HG02763 (cell line): ENCODE results near the gene MGAT5.
A peak's percentile ranks its signal among the peaks of the same experiment; 100 is the strongest.

Experiments used
- ATAC-seq: cut with Tn5 transposase; IDR thresholded peaks from one replicate; pipeline ENCODE4 v1.9.1; 2021; ENCODE audit warnings: mild to moderate bottlenecking, moderate library complexity; ENCODE audit not compliant: unreplicated experiment

Gene MGAT5

GRCh38 chr2:134386310-134386709 lies 132.4 kb downstream of the MGAT5 start:
- ATAC-seq, result no peak

DNA sequence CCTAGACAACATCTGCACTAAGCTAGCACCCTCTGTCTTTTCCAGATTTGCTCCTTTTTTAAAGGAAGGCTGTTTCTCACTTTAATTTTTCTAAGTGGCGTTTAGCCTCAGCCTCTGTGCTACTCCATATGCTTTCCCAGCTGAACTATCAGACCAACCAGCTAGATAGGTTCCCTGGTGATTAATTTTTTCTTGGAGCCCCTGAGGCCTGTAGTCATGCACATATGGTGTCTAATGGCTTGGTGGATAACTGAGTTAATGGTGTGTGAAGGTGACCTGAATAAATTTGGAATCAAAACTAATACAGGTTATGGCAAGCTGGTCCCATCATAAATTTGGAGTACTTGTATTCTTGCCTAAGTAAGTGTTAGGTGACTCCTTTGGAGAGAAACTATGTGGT lies 135.5 kb downstream of the MGAT5 start:
- ATAC-seq, result no peak

DNA sequence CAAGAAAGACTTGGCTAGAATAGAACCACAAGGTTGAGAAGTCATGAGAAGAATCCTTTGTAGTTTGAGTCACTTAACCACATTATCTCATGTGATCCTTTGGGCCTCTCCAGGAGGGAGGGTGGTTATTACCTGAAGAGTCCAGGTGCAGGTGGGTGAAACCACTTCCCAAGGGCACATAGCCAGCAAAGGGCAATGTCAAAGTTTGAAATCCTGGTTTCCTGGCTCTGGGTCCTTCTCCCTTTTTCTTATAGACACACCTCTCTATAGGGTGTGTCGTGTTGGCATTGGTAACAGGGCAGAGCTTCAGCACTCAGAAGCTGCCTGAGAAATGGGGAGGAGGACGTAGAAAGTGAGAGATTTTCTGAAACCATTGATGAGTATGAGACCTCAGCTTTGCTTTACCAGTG lies 137.9 kb downstream of the MGAT5 start:
- peak; percentile 78 for ATAC-seq

- ATAC-seq, result no peak
Measured at GRCh38 chr2:134392442-134393074, 138.7 kb downstream of the MGAT5 start.

DNA sequence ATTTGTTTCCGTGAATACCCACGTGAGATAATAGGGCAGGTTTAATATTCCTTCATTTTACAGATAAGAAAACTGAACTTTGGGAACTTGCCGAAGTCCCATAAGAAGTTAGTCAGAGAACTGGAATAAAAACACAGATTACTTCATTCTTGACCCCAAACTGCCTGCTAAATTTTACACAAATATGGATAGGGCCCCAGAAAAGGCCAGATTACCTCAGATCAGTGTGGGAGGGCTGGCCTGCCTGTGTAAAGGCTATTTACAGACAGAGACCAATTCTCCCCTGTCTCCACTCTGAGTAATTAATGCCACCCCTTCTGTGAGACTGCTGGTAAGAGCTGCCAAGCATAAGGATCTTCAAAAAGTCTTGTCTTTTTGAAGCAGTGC lies 139.2 kb downstream of the MGAT5 start:
- no peak for ATAC-seq

DNA sequence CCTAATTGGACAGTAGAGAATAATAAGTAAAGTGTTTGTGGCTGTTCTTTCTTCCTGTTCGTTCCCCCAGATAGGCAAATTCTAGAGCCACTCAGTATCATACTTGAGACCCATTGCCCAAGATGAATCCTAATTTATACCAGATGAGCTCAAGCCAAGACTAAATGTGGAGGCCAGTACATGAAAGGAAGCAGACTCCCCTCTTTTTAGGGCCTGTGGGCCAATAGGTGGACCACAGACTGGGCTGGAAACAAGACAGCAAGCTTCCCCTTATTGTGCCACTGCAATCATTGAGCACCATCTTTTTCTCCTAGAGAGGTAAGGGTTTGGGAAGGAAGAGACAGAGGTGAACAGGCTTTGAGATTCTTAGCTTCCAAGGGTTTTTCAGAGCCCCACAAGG lies 141.9 kb downstream of the MGAT5 start:
- no peak for ATAC-seq

DNA sequence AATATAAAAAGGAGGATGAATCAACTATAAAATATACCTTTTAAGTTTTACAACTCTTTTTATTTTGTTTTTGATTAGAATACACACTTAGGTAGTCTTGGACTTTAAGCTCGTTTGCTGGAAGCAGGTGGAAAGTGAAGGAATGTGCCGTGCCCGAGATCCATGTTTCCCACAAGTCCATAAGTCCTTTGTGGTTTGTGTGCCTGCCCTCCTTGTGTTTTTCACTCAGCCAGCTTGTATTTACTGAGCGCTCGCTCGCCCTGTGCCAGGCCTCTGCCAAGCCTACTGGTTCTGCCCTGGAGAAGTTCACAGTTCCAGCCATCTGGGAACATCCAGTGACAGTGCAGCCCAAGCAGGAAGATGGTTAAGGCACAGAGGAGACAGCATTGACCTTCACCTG lies 142.6 kb downstream of the MGAT5 start:
- no peak for ATAC-seq

GRCh38 chr2:134397146-134397896 lies 143.4 kb downstream of the MGAT5 start:
- no peak for ATAC-seq

DNA sequence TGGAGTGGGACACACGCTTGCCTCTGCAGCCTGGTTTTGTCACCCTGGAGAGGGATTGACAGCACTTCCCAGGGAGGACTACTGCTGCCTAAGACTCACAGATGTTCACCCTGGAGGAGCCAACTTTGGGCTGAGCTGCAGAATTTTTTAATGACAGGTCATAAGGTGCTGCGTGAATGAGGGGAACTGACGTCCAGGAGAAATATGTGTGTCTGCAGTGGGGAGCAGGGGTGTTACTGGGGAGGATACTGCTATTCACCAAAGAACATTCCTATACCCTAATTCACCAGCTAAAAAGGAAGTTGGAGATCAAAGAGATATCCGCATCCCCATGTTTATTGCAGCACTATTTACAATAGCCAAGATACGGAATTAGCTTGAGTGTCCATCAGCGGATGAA lies 144.4 kb downstream of the MGAT5 start:
- ATAC-seq, result no peak

DNA sequence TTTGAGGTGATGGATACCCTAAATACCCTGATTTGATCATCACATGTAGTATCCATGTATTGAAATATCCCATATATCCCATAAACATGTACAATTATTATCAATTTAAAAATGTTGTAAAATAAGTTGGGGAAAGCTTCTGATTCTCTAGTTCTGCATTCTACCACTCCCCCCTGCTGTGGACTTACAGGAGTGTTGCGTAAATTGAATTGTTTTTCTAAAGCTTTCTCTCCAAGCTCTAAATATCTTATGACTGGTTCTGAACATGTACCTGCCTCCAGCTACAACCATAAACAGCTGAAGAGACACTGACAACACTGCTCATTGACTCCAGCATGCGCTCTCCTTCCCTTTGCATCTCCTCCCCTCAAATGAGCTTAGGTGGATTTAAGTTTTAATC lies 145.2 kb downstream of the MGAT5 start:
- ATAC-seq, result no peak

GRCh38 chr2:134401081-134401497 lies 147.2 kb downstream of the MGAT5 start:
- ATAC-seq, result no peak

DNA sequence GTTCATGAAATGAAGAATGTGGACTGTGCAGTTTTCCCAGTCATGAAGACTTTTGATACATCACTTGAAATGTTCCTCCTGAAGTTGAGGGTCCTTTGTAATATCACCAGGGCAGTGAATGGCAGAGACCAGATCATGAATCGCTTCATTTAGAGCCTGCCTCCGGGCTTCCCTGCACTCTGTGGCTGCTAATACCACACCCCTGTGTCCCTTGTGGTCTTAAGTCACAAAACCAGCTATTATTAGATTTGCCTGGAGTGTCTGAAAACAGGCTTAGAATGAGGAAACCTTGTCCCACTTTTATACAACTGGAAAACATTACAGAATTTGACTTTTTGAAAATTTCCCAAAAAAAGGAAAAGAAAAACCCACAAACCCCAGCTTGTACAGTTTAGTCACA lies 147.9 kb downstream of the MGAT5 start:
- ATAC-seq, result no peak

DNA sequence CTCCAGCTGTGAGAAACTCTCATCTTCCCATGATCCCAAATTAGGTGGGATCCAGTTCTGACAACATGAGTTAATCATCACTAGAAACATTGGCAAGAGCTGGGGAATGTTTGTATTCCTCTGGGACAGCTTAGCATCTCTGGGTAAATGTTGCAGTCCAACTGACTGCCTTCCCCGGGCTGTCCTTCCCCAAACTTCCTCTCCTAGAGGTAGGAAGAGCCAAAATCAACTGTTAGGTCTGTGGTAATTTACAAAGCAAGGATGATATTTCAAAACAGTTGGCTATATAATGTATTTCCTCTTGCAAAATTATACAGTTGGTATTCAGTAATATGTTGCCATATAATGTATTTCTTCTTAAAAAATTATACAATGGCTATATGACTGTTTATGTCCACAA lies 148.5 kb downstream of the MGAT5 start:
- no peak for ATAC-seq

DNA sequence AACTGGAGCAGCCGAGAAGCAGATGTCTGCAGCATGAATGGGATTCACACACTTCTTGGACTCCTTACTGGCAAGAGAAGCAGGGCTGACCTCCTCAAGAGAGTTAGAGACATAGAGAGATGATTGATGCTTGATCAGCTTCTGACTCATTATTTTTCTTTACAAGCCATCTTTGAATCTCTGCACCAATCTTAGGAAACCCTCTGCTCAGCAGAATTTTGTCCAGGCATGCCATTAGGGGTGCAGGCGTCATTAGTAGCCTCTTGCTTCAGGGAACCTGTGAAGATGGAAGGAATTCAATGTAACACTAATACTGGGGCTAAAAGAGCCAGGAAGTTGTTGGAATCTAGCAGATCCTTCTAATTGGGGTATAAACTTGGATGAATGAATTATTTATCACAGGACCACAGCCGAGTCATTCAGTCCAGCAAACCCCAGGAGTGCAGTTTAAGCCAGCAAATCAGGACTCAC lies 151.8 kb downstream of the MGAT5 start:
- ATAC-seq, result no peak

DNA sequence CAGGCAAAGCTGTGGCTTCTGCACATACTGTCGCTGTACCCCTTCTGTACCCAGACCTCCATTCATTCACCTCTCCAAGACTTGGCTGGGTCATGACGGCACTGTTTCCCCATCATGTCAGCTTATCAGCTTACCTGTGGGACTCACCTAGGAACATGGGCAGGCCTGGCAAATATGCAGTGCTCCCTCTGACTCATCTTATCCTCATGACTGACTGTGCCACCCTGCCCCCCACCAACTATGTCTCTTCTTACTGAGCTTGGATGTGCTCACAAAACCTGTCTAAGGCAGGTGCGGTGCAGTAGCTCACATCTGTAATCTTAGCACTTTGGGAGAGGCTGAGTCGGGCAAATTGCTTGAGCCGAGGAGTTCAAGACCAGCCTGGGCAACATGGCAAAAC lies 152.4 kb downstream of the MGAT5 start:
- ATAC-seq, result no peak

DNA sequence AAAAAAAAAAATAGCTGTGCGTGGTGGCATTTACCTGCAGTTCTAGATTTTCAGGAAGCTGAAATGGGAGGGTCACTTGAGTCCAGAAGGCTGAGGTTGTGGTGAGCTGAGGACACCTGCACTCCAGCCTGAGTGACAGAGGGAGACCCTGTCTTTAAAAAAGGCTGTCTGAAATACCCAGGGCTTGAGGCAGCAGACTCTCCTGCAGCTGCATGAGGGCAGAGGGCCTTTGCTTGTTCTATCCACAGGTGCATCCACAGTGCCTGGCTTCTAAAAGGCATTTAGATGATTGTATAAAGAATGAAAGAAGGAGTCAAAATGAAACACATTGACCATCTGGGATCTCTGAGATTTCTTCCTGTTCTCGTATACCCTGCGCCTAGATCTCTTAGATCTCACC lies 152.9 kb downstream of the MGAT5 start:
- ATAC-seq, result no peak

DNA sequence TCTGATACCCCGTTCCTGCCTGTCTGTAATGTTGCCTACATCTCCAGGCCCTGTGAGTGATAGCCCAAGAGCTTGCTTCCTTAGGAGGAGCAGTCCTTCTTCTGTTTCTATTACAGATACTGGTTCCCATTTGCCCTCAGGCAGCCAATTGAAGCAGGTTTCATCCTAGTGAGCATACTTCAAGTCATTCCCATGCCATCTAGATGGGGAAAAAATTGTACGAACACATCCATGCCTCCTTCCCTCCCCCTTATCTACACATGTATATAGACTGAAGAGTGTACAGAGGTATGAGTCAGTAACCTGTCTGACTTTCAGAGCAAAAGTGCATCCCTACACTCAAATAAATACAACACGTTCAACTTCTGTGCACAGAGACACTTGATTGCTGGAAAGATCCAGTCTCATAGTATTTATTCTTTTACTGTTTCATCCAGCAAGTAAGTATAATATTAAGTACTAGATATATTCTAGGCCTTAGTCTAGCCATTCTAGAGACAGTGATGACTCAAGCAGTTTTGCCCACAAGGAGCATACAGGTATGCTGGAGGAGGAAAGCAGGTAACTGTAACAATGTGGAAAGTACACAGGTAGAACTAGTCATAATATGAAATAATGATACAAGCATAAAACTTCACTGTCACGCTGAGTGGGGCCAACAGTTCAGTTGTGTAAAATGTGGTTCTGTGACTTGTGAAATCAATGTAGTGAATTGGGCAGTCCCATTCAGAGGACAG lies 153.4 kb downstream of the MGAT5 start:
- no peak for ATAC-seq

- no peak for ATAC-seq
Measured at GRCh38 chr2:134408386-134408785, 154.5 kb downstream of the MGAT5 start.

DNA sequence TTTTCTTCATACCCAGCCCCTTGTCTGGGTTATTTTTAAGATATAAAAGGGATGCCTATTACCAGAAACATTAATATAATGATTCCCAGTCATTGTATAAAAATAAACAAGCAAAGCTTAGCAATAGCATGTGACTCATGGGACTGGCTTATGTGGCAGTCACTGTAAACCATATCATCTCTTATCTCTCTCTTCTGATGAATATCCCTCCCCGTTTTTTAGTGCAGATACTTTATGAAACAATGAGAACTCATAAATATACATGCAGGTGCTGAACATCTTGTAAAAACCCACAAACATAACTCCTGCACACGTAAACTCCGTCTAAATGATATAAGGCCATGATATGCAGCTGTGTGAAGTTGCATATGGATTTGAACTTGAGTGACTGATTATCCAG lies 154.9 kb downstream of the MGAT5 start:
- no peak for ATAC-seq

DNA sequence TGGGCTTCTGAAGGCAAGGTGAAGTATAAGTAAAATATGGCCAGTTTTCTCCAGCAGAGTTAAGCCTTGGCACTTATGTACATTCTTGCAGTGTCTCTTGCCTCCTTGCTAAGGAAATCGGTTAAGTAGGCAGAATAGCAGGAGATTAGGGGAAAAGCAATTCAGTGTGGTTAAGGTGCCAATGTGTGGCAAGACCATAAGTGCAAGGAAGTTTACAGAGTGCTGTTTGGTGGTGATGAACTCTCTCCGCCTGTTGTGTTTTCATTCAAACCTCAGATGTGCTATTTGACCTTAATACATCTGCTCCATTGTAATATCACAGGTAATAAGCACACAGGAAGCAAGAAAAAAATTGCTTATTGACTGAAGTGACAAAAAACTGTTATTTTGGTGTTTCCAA lies 156.1 kb downstream of the MGAT5 start:
- ATAC-seq, result no peak

GRCh38 chr2:134410831-134411231 lies 157.0 kb downstream of the MGAT5 start:
- no peak for ATAC-seq

GRCh38 chr2:134411279-134411827 lies 157.5 kb downstream of the MGAT5 start:
- ATAC-seq, result no peak
